HT1080 (cell line): ENCODE measurements around the gene TFDP2. TPM values are rescaled to one million over a fixed set of nuclear protein-coding genes. Genes with fewer than 3 reads are reported as not detected.
"Not testable (repeated sequence)": the region's sequence is repeated elsewhere in the genome, so short reads cannot be mapped to it uniquely, and the experiment has no call there.

ENCODE experiments used
- DNase-seq: peaks from one replicate; pipeline ENCODE4 v3.0.0-alpha.2; 2015; ENCODE audit warnings: low read depth
- total RNA-seq: library from RNA; depleted of rRNA; stranded (reverse); fragments of >200 nt; shearing (Covaris generic); gene quantifications from 2 replicates; pipeline ENCODE4 v1.2.3, GENCODE V29; 2014

Gene TFDP2
- total RNA-seq, 1 experiment from 2014 or later, result 87.7 TPM

DNA sequence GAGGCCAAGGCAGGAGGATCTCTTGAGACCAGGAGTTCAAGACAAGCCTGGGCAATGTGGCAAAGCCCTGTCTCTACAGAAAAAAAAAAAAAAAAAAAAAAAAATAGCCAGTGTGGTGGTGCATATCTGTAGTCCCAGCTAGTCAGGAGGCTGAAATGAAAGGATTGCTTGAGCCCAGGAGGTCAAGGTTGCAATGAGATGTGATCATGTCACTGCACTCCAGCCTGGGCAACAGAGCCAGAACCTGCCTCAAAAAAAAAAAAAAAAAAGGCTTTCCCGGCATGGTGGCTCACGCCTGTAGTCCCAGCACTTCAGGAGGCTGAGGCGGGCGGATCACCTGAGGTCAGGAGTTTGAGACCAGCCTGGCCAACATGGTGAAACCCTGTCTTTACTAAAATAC, 73.7 kb downstream of the TFDP2 start:
- not testable (repeated sequence) for DNase-seq

GRCh38 chr3:142072816-142073215, 76.5 kb downstream of the TFDP2 start:
- no peak for DNase-seq

- no peak for DNase-seq
These were observed 83.4 kb downstream of the TFDP2 start for GRCh38 chr3:142065932-142066331.

GRCh38 chr3:142065344-142065743, 84.0 kb downstream of the TFDP2 start:
- no peak for DNase-seq

GRCh38 chr3:142064454-142064853, 84.9 kb downstream of the TFDP2 start:
- no peak for DNase-seq

DNA sequence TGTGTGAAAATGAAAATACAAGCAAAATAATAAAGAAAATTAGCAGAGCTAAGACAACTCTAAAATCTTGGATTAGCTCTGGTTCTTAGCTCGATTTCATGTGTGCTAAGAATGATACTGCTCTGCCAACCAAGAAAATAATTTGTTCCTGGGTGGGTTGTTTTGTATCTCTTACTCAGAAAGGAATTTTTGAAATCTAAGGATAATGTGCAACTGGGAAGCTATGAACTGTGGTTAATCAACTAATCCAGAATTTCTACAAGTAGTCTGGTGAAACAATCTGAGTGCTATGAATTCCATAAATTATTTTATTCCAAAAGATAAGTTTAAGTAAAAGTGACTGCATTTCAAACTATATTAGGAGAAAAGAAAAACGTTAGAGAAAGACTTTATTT, 92.0 kb downstream of the TFDP2 start:
- DNase-seq, result no peak

- no peak for DNase-seq
These were observed 92.6 kb downstream of the TFDP2 start for GRCh38 chr3:142056656-142057330.

DNA sequence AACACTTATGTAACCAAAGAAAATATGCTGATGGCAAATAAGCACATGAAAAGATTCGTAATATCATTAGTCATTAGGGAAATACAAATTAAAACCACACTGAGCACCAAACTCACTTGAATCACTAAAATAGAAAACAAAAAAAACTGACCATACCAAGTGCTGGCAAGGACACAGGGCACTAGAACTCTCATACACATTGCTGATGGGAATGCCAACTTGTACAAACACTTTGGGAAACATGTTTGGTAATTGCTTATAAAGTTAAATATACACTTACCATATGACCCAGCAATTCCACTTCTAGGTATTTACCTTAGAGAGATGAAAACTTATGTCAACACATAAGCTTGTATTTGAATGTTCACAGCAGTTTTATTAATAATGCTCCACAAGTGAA, 95.5 kb downstream of the TFDP2 start:
- no peak for DNase-seq

DNA sequence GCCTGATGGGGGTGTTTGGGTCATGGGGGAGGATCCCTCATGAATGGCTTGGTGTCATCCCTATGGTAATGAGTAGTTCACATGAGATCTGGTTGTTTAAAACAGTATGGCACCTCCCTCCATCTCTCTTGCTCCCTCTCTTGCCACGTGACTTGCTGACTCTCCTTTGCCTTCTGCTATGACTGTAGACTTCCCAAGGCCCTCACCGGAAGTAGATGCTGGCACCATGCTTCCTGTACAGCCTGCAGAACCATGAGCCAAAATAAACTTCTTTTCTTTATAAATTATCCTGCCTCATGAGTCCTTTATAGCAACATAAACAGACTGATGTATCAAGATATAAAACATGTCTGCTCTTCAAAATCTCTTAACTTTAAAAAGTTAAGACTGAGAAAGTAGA, 96.1 kb downstream of the TFDP2 start:
- peak; percentile 61 for DNase-seq

GRCh38 chr3:142051351-142051750, 98.0 kb downstream of the TFDP2 start:
- no peak for DNase-seq

DNA sequence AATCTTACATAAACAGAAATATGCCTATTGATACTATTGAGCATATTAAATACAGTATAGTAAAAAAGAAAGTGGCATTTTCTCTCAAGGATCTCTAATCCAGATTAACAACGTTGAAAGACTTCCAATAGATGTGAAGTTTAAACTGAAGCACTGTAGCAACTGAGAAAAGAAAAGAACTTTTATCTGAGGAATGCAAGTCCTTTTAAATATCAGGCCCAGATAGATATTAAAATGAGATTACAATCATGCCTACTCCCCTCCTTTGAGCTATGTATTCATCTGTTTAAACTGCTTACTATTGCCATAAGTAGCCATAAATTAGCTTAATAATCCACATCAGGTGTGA, 102.3 kb downstream of the TFDP2 start:
- DNase-seq, result no peak

- DNase-seq, result no peak
These were observed 102.9 kb downstream of the TFDP2 start for GRCh38 chr3:142046320-142047020.

- no peak for DNase-seq
These were observed 108.3 kb downstream of the TFDP2 start for GRCh38 chr3:142040941-142041491.

GRCh38 chr3:142035308-142035922, 113.9 kb downstream of the TFDP2 start:
- DNase-seq, result no peak

- no peak for DNase-seq
These were observed 116.1 kb downstream of the TFDP2 start for GRCh38 chr3:142033292-142033691.

- DNase-seq, result no peak
These were observed 117.8 kb downstream of the TFDP2 start for GRCh38 chr3:142031575-142031974.

DNA sequence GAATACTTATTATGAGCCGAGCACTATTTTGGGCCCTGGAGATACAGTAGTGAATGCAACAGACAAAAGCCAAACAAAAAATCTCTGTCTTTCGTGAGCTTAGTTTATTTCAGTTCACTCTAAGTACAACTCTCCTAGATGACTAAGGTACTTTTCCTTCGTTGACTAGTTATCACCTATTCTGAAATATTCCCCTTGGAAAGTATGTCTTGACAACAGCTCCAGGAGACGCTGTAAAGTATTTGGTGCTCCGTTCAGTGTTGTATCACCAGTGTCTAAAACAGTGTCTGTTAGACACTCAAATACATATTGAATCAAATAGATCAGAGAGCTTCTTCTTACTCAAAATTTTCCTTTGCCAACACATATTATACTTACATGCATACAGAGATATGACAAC, 119.6 kb downstream of the TFDP2 start:
- DNase-seq, result no peak

DNA sequence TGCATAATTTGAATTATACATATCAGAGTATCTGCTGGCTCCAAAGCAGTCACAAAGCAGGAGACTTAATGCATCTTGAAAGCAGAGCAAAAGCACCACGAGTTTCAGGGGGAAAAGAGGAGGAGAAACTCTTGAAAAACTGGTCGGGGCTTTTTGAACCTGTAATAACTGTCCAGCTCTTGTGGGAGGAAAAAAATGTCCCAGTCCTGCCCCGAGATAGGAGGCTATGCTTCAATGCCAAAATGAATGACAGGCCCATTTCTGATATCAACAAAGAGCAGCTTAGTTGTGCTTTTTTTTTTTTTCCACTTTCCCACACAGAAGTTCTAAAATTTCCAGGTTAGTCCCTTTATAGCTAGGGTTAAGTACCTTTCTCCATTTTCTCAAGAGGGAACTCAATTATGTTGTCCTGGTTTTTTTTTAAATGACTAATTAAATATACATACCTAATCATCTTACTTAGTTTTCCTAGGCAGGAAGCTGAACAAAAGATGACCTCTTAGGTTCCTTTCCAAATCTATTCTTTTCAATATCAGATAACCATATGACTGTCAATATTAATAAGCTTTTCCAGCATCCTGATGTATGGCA, 120.2 kb downstream of the TFDP2 start:
- no peak for DNase-seq

GRCh38 chr3:142028243-142028777, 121.0 kb downstream of the TFDP2 start:
- DNase-seq, result peak; percentile 74

- DNase-seq, result peak; percentile 39
These were observed 121.6 kb downstream of the TFDP2 start for GRCh38 chr3:142027735-142028134.

DNA sequence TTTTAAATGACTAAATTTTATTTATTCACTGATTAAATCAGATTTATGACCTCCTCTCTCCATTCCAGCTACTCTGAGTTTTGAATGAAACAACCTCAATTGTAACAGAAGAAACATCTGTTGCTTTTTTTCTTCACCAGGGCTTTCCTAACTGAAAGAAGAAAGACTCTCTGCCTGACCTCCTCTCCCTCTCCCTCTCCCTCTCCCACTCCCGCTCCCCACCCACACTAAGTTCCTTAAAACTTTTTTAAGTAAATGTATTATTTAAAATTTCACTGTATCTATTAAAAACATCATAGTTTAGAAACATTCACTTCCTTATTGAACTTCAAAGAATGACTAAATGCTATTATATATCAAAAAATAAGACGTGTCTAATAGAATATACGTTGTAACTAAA, 122.0 kb downstream of the TFDP2 start:
- no peak for DNase-seq

DNA sequence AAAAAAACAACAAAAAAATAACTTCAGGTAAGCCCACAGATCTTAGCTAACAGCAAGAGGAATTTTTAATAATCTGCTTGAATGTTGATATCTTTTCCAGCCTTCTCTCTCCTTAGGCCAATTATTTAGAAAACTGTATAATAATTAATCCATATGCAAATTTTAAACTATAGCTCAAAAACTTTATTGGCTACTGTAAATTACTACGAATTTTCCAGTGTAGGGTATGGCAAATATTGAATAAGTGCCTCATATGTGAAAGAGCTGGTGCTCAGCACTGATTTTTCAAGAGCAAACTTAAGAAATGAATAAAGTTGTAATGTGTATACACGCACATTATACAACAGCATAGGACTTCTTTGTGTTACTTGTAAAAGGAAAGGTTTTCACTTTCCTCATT, 123.0 kb downstream of the TFDP2 start:
- no peak for DNase-seq
